GM23248 (cell line): Measurements from ENCODE around the gene BRWD1. TPM values are rescaled to one million over a fixed set of nuclear protein-coding genes. Genes with fewer than 3 reads are reported as not detected.

Experiments
- DNase-seq: peaks from one replicate; pipeline ENCODE4 v3.0.0-alpha.2; 2015
- H2AFZ ChIP-seq: fragments of 200-600 bp; sonication (generic); 2 replicates; pipeline ENCODE4 v1.6.1; 2016; ENCODE audit warnings: antibody characterized with exemption
- H3F3A ChIP-seq: fragments of 200-600 bp; sonication (generic); 2 replicates; pipeline ENCODE4 v1.6.1; 2016; ENCODE audit warnings: mild to moderate bottlenecking, antibody characterized with exemption, mixed run types; ENCODE audit not compliant: insufficient read depth
- H3K27ac ChIP-seq: fragments of 200-600 bp; sonication (generic); 2 replicates; pipeline ENCODE4 v1.5.1; 2016; ENCODE audit warnings: mild to moderate bottlenecking
- H3K27me3 ChIP-seq: fragments of 200-600 bp; sonication (generic); replicated peaks from 2 replicates; pipeline ENCODE4 v1.6.1; 2016; ENCODE audit warnings: mild to moderate bottlenecking; ENCODE audit not compliant: insufficient read depth
- H3K36me3 ChIP-seq: fragments of 200-600 bp; sonication (generic); 2 replicates; pipeline ENCODE4 v1.6.1; 2016; ENCODE audit warnings: low read depth, mild to moderate bottlenecking
- H3K4me1 ChIP-seq: fragments of 200-600 bp; sonication (generic); 2 replicates; pipeline ENCODE4 v1.6.1; 2016; ENCODE audit warnings: mild to moderate bottlenecking; ENCODE audit not compliant: insufficient read depth
- H3K4me2 ChIP-seq: fragments of 200-600 bp; sonication (generic); one replicate; pipeline ENCODE4 v1.6.1; 2016; ENCODE audit warnings: mild to moderate bottlenecking; ENCODE audit not compliant: unreplicated experiment
- H3K4me3 ChIP-seq: fragments of 200-600 bp; sonication (generic); 2 replicates; pipeline ENCODE4 v1.5.1; 2016; ENCODE audit warnings: mild to moderate bottlenecking
- H3K79me2 ChIP-seq: fragments of 200-600 bp; sonication (generic); 2 replicates; pipeline ENCODE4 v1.6.1; 2016; ENCODE audit warnings: mild to moderate bottlenecking; ENCODE audit not compliant: insufficient read depth
- H3K9ac ChIP-seq: fragments of 200-600 bp; sonication (generic); 2 replicates; pipeline ENCODE4 v1.6.1; 2016; ENCODE audit warnings: mild to moderate bottlenecking
- H3K9me2 ChIP-seq: fragments of 200-600 bp; sonication (generic); 2 replicates; pipeline ENCODE4 v1.6.1; 2016; ENCODE audit warnings: mixed run types, mild to moderate bottlenecking, moderate library complexity; ENCODE audit not compliant: insufficient read depth
- H3K9me3 ChIP-seq: fragments of 200-600 bp; sonication (generic); one replicate; pipeline ENCODE4 v1.6.1; 2017; ENCODE audit warnings: low read depth
- H4K20me1 ChIP-seq: fragments of 200-600 bp; sonication (generic); 2 replicates; pipeline ENCODE4 v1.6.0; 2016; ENCODE audit not compliant: insufficient read depth
- EZH2 ChIP-seq: fragments of 200-600 bp; sonication (generic); IDR thresholded peaks from 2 replicates; pipeline ENCODE4 v1.6.1; 2018; ENCODE audit warnings: antibody characterized with exemption, mild to moderate bottlenecking; ENCODE audit not compliant: insufficient read depth, poor library complexity, severe bottlenecking
- EZH2phosphoT487 ChIP-seq: fragments of 200-600 bp; sonication (generic); IDR thresholded peaks from 2 replicates; pipeline ENCODE4 v1.6.1; 2018; ENCODE audit warnings: antibody characterized with exemption, moderate library complexity, mild to moderate bottlenecking, low read depth; ENCODE audit not compliant: insufficient read depth
- WGBS, 2 experiments: methylation state at CpG; one replicate each; pipeline ENCODE4 v1.1.6; 2015 to 2017; ENCODE audit warnings: low lambda C conversion rate in 2 of 2, low coverage in 1 of 2; ENCODE audit errors: missing lambda C conversion rate in 2 of 2; 5-methylcytosine and 5-hydroxymethylcytosine counted together
- in situ Hi-C: fragments of 300-500 bp; cut with MboI; formaldehyde crosslinking; loops from 2 replicates; pipeline ENCODE4 v1.15.0; 2020
- polyA plus RNA-seq: library from polyadenylated mRNA; unstranded; fragments of >200 nt; fragmentation: Nextera tagmentation; extraction: Ambion mirVana; gene quantifications from 2 replicates; pipeline ENCODE4 v1.2.1, GENCODE V29; 2016
- total RNA-seq: library from RNA; depleted of rRNA; stranded (reverse); fragments of >200 nt; shearing (Covaris generic); gene quantifications from 2 replicates; pipeline ENCODE4 v1.2.3, GENCODE V29; 2014

Gene BRWD1
- total and polyA plus RNA-seq, 2 experiments from 2014 or later, result 23.6 to 27.2 TPM

GRCh38 chr21:39251326-39251725 is 62.1 kb downstream of the BRWD1 start:
- DNase-seq, result peak; percentile 5
- no peak overlapping the region for H3K4me2 ChIP-seq
- in situ Hi-C loops, result no loop called here
- H3K27me3 ChIP-seq, result no peaks in the 10 kb centered on the region
- TF ChIP-seq EZH2 (no peak), EZH2phosphoT487 (no peak)
- H2AFZ ChIP-seq, result no peak overlapping the region
- H3K4me1 ChIP-seq, result no peaks in the 10 kb centered on the region
- peaks cover 3% of the 10 kb centered on the region; the same call in 1 of the 2 replicates for H3F3A ChIP-seq
- no peaks in the 10 kb centered on the region for H3K9me3 ChIP-seq
- peaks cover 74% of the 10 kb centered on the region for H3K36me3 ChIP-seq
- H3K9ac ChIP-seq, result no peak overlapping the region
- H3K79me2 ChIP-seq, result peaks cover 21% of the 10 kb centered on the region; the same call in 1 of the 2 replicates
- whole genome bisulfite sequencing, 2 experiments, result 58 to 59% methylated on average over 3 of the region's 3 CpGs
- H4K20me1 ChIP-seq, result no peaks in the 10 kb centered on the region
- no peaks in the 10 kb centered on the region for H3K9me2 ChIP-seq
- H3K4me3 ChIP-seq, result no peak overlapping the region
- H3K27ac ChIP-seq, result no peak overlapping the region

- H4K20me1 ChIP-seq, result no peaks in the 10 kb centered on the region
- H3K9me3 ChIP-seq, result no peaks in the 10 kb centered on the region
- peak; percentile 3 for DNase-seq
- no peak overlapping the region for H3K4me3 ChIP-seq
- no peak overlapping the region for H3K4me2 ChIP-seq
- H3K27ac ChIP-seq, result no peak overlapping the region
- peaks cover 32% of the 10 kb centered on the region for H3K36me3 ChIP-seq
- no peaks in the 10 kb centered on the region for H3K27me3 ChIP-seq
- no peaks in the 10 kb centered on the region for H3K4me1 ChIP-seq
- WGBS, 2 experiments, result 100% methylated on average over 1 of the region's 1 CpG
- H2AFZ ChIP-seq, result no peak overlapping the region
- H3F3A ChIP-seq, result no peaks in the 10 kb centered on the region; the same call in 1 of the 2 replicates
- peaks cover 29% of the 10 kb centered on the region for H3K79me2 ChIP-seq
- no peaks in the 10 kb centered on the region for H3K9me2 ChIP-seq
- in situ Hi-C loops, result no loop called here
- TF ChIP-seq EZH2, result no peak
- TF ChIP-seq EZH2phosphoT487, result no peak
- H3K9ac ChIP-seq, result no peak overlapping the region
Observed at GRCh38 chr21:39238275-39238674, 75.2 kb downstream of the BRWD1 start.

- Histone ChIP-seq H3K9me3 (no peaks in the 10 kb centered on the region), H3K9ac (no peak overlapping the region), H4K20me1 (no peaks in the 10 kb centered on the region), H3K9me2 (no peaks in the 10 kb centered on the region), H3K4me1 (no peaks in the 10 kb centered on the region), H3K27me3 (no peaks in the 10 kb centered on the region), H3K79me2 (peaks cover 42% of the 10 kb centered on the region), H3K4me2 (no peak overlapping the region), H3K36me3 (peaks cover 49% of the 10 kb centered on the region), H3F3A (no peaks in the 10 kb centered on the region), H2AFZ (no peak overlapping the region), H3K27ac (no peak overlapping the region), H3K4me3 (no peak overlapping the region)
- in situ Hi-C loops, result no loop called here
- peak; percentile 25 for DNase-seq
- 91 to 97% methylated on average over 3 of the region's 3 CpGs for WGBS, 2 experiments
- TF ChIP-seq EZH2 (no peak), EZH2phosphoT487 (no peak)
Observed at GRCh38 chr21:39232861-39233291, 80.6 kb downstream of the BRWD1 start.

DNA sequence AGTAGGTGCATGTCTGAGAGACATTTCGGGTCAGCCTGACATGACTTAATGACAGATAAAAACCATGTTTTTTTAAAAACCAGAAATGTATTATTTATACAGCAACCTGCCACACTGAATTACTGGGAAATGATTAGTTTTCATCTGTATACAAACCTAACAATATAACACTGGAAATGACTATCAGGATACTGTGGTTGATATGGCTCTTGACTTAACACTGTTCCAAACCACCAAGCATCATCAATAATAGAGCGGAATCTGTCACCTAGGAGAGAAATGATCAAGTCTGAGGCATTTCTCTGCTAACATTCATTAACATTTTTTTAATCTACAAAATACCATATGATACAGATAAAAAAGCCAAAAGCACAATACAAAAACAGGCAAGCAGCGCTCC is 88.5 kb downstream of the BRWD1 start:
- Histone ChIP-seq H3K27me3 (no peaks in the 10 kb centered on the region), H3K9ac (no peak overlapping the region), H3F3A (peaks cover 3% of the 10 kb centered on the region; the same call in 1 of the 2 replicates), H3K36me3 (peaks cover 53% of the 10 kb centered on the region; the same call in 1 of the 2 replicates), H3K4me3 (no peak overlapping the region), H3K27ac (no peak overlapping the region), H3K9me2 (no peaks in the 10 kb centered on the region), H3K9me3 (no peaks in the 10 kb centered on the region), H3K4me1 (no peaks in the 10 kb centered on the region), H3K79me2 (peaks cover 13% of the 10 kb centered on the region; the same call in 1 of the 2 replicates), H4K20me1 (no peaks in the 10 kb centered on the region), H2AFZ (no peak overlapping the region), H3K4me2 (no peak overlapping the region)
- DNase-seq, result no peak
- in situ Hi-C loops, result no loop called here
- WGBS, 2 experiments, result 96 to 100% methylated on average over 3 of the region's 3 CpGs
- TF ChIP-seq EZH2 (no peak), EZH2phosphoT487 (no peak)

- H3K4me3 ChIP-seq, result no peak overlapping the region
- no peaks in the 10 kb centered on the region for H4K20me1 ChIP-seq
- no peak overlapping the region for H3K9ac ChIP-seq
- no peak overlapping the region for H3K27ac ChIP-seq
- no peak for DNase-seq
- in situ Hi-C loops, result no loop called here
- H3K9me2 ChIP-seq, result no peaks in the 10 kb centered on the region
- H3K4me1 ChIP-seq, result no peaks in the 10 kb centered on the region
- no peaks in the 10 kb centered on the region for H3K27me3 ChIP-seq
- 94 to 97% methylated on average over 3 of the region's 3 CpGs for WGBS, 2 experiments
- peaks cover 4% of the 10 kb centered on the region; the same call in 1 of the 2 replicates for H3K79me2 ChIP-seq
- peaks cover 47% of the 10 kb centered on the region for H3K36me3 ChIP-seq
- peaks cover 3% of the 10 kb centered on the region; the same call in 1 of the 2 replicates for H3F3A ChIP-seq
- H3K9me3 ChIP-seq, result no peaks in the 10 kb centered on the region
- TF ChIP-seq EZH2phosphoT487 (no peak), EZH2 (no peak)
- H2AFZ ChIP-seq, result no peak overlapping the region
- H3K4me2 ChIP-seq, result no peak overlapping the region
Observed at GRCh38 chr21:39221997-39222486, 91.4 kb downstream of the BRWD1 start.
